ENCODE data around the gene SNX27. TPM values are rescaled to one million over a fixed set of nuclear protein-coding genes. Genes with fewer than 3 reads are reported as not detected.

Gene SNX27
- total RNA-seq, 3 donors from 2014 or later (not counting 1 experiment from before 2014, with no cell fraction given) = 17.8 to 25.0 (median 23.7) TPM

GRCh38 chr1:151718666-151719065, 106.8 kb downstream of the SNX27 start:
- no peak overlapping the region for H3K4me3 Mint-ChIP-seq
- Histone ChIP-seq H3K27ac (ENCODE audit: low read length) (no peak overlapping the region), H3K4me3 (ENCODE audit: low read length) (no peak overlapping the region), H3K9me3 (ENCODE audit: control insufficient read depth, insufficient read depth, low read length) (no peaks in the 10 kb centered on the region), H3K36me3 (ENCODE audit: control insufficient read depth, insufficient read depth, low read length) (no peaks in the 10 kb centered on the region), H3K4me1 (ENCODE audit: control insufficient read depth, insufficient read depth, low read length) (peaks cover 25% of the 10 kb centered on the region), H3K27me3 (ENCODE audit: control insufficient read depth, insufficient read depth, low read length) (peaks cover 17% of the 10 kb centered on the region)
- H3K4me1 Mint-ChIP-seq = peaks cover 32% of the 10 kb centered on the region in 2 donors
- H3K27ac Mint-ChIP-seq = no peak overlapping the region
- DNase-seq (no peak), ATAC-seq (no peak)
- H3K36me3 Mint-ChIP-seq = no peaks in the 10 kb centered on the region
- intact Hi-C loops (cut with micrococcal nuclease) = no loop called here
- peaks cover 39 to 53% of the 10 kb centered on the region in 2 donors for H3K27me3 Mint-ChIP-seq (ENCODE audit: low read depth in 2 of 2)
- no peak for TF ChIP-seq CTCF (IDR thresholded peaks at IDR 0.05)
- H3K9me3 Mint-ChIP-seq = no peaks in the 10 kb centered on the region
- no CpG with 5 or more reads among the region's 4 CpGs for WGBS (ENCODE audit: insufficient coverage)

GRCh38 chr1:151720125-151720524, 108.3 kb downstream of the SNX27 start:
- H3K9me3 ChIP-seq (ENCODE audit: control insufficient read depth, insufficient read depth, low read length) = no peaks in the 10 kb centered on the region
- H3K27ac ChIP-seq (ENCODE audit: low read length) = no peak overlapping the region
- ATAC-seq (no peak), DNase-seq (no peak)
- intact Hi-C loops (cut with micrococcal nuclease) = no loop called here
- H3K4me1 Mint-ChIP-seq = peaks cover 32% of the 10 kb centered on the region in 2 donors
- H3K27me3 Mint-ChIP-seq (ENCODE audit: low read depth in 2 of 2) = peaks cover 37 to 48% of the 10 kb centered on the region in 2 donors
- H3K4me1 ChIP-seq (ENCODE audit: control insufficient read depth, insufficient read depth, low read length) = peaks cover 25% of the 10 kb centered on the region
- H3K36me3 Mint-ChIP-seq = no peaks in the 10 kb centered on the region
- H3K4me3 ChIP-seq (ENCODE audit: low read length) = no peak overlapping the region
- H3K27ac Mint-ChIP-seq = peak overlapping the region in 1 of 2 donors; percentile 61
- TF ChIP-seq CTCF (IDR thresholded peaks at IDR 0.05) = no peak
- peaks cover 18% of the 10 kb centered on the region for H3K27me3 ChIP-seq (ENCODE audit: control insufficient read depth, insufficient read depth, low read length)
- H3K36me3 ChIP-seq (ENCODE audit: control insufficient read depth, insufficient read depth, low read length) = no peaks in the 10 kb centered on the region
- peak overlapping the region; percentile 90 for H3K4me3 Mint-ChIP-seq
- 8% methylated on average over 1 of the region's 1 CpG for WGBS (ENCODE audit: insufficient coverage)
- no peaks in the 10 kb centered on the region for H3K9me3 Mint-ChIP-seq

- peaks cover 32% of the 10 kb centered on the region in 2 donors for H3K4me1 Mint-ChIP-seq
- Histone ChIP-seq H3K9me3 (ENCODE audit: control insufficient read depth, insufficient read depth, low read length) (no peaks in the 10 kb centered on the region), H3K4me1 (ENCODE audit: control insufficient read depth, insufficient read depth, low read length) (peaks cover 25% of the 10 kb centered on the region), H3K27me3 (ENCODE audit: control insufficient read depth, insufficient read depth, low read length) (peaks cover 18% of the 10 kb centered on the region), H3K4me3 (ENCODE audit: low read length) (peak overlapping the region; percentile 45), H3K36me3 (ENCODE audit: control insufficient read depth, insufficient read depth, low read length) (no peaks in the 10 kb centered on the region), H3K27ac (ENCODE audit: low read length) (peak overlapping the region; percentile 56)
- intact Hi-C loops (cut with micrococcal nuclease) = no loop called here
- H3K27me3 Mint-ChIP-seq (ENCODE audit: low read depth in 2 of 2) = peaks cover 36 to 48% of the 10 kb centered on the region in 2 donors
- 22% methylated on average over 4 of the region's 5 CpGs for WGBS (ENCODE audit: insufficient coverage)
- H3K9me3 Mint-ChIP-seq = no peaks in the 10 kb centered on the region
- DNase-seq (peak in 1 of 2 donors; percentile 32), ATAC-seq (peak in 2 of 3 donors; percentile 25 to 40)
- peak overlapping the region; percentile 90 for H3K4me3 Mint-ChIP-seq
- no peaks in the 10 kb centered on the region for H3K36me3 Mint-ChIP-seq
- H3K27ac Mint-ChIP-seq = peak overlapping the region; percentile 61
- no peak for TF ChIP-seq CTCF (IDR thresholded peaks at IDR 0.05)
Observed at GRCh38 chr1:151720554-151720953, 108.7 kb downstream of the SNX27 start.

Measured in natural killer cell (primary cell).